Chondrocyte (in vitro differentiated cells): ENCODE data around the gene ZNF574. TPM values are rescaled to one million over a fixed set of nuclear protein-coding genes. Genes with fewer than 3 reads are reported as not detected.

ENCODE experiments used
- DNase-seq: peaks from one replicate; pipeline ENCODE4 v3.0.0; 2021; ENCODE audit warnings: mixed read lengths, low spot score
- H3K27ac Mint-ChIP-seq: one replicate; pipeline ENCODE4 v1.8.0; 2021; ENCODE audit warnings: mild to moderate bottlenecking, moderate library complexity, mixed read lengths; ENCODE audit not compliant: unreplicated experiment
- H3K27me3 Mint-ChIP-seq: 2 replicates; pipeline ENCODE4 v1.8.0; 2021; ENCODE audit warnings: low read depth, mixed read lengths
- H3K36me3 Mint-ChIP-seq: 2 replicates; pipeline ENCODE4 v1.8.0; 2021; ENCODE audit warnings: low read depth, mixed read lengths
- H3K4me1 Mint-ChIP-seq: 2 replicates; pipeline ENCODE4 v1.8.0; 2021; ENCODE audit warnings: low read depth, mild to moderate bottlenecking, mixed read lengths
- H3K4me3 Mint-ChIP-seq: one replicate; pipeline ENCODE4 v1.8.0; 2021; ENCODE audit warnings: mild to moderate bottlenecking, moderate library complexity, mixed read lengths; ENCODE audit not compliant: unreplicated experiment
- H3K9me3 Mint-ChIP-seq: 2 replicates; pipeline ENCODE4 v1.8.0; 2021; ENCODE audit warnings: low read depth, mixed read lengths
- total RNA-seq: library from RNA; stranded (reverse); gene quantifications from 3 replicates; pipeline ENCODE4 v1.2.1, GENCODE V29; 2021
- TF ChIP-seq, protein P1 (sequence below): fragments of 200-600 bp; sonication (generic); IDR thresholded peaks from 2 replicates; pipeline ENCODE4 v1.5.0; 2021; ENCODE audit warnings: antibody characterized with exemption, mild to moderate bottlenecking, moderate library complexity

ZNF574 gene
- total RNA-seq, 1 donor from 2014 or later: 13.0 TPM

DNA sequence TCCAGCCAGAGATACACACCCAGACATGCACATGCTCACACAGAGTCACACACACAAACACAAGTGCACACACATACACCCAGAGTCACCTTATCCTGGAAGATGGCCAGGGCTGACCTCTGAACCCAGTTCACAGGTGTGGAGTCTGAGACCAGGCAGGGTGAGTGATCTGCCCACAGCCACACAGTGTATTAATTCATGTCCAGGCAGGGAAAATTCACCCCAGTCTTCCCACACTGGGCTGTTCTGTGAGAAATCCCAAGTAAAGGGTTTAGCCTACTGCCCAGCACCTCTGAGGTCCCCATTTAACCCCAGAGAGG lies 54.2 kb downstream of the ZNF574 start:
- Mint-ChIP-seq H3K9me3 (no peaks in the 10 kb centered on the region), H3K36me3 (no peaks in the 10 kb centered on the region), H3K27ac (no peak overlapping the region), H3K4me3 (no peak overlapping the region), H3K27me3 (peaks cover 11% of the 10 kb centered on the region), H3K4me1 (peaks cover 19% of the 10 kb centered on the region)
- TF ChIP-seq, protein P1, sequence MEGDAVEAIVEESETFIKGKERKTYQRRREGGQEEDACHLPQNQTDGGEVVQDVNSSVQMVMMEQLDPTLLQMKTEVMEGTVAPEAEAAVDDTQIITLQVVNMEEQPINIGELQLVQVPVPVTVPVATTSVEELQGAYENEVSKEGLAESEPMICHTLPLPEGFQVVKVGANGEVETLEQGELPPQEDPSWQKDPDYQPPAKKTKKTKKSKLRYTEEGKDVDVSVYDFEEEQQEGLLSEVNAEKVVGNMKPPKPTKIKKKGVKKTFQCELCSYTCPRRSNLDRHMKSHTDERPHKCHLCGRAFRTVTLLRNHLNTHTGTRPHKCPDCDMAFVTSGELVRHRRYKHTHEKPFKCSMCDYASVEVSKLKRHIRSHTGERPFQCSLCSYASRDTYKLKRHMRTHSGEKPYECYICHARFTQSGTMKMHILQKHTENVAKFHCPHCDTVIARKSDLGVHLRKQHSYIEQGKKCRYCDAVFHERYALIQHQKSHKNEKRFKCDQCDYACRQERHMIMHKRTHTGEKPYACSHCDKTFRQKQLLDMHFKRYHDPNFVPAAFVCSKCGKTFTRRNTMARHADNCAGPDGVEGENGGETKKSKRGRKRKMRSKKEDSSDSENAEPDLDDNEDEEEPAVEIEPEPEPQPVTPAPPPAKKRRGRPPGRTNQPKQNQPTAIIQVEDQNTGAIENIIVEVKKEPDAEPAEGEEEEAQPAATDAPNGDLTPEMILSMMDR: no peak
- DNase-seq: no peak

Other genes starting within 250 kb of the ZNF574 start
- not detected in 3 replicates for gene LYPD4, start 231.5 kb upstream of the ZNF574 start, total RNA-seq
- not detected in 3 replicates for gene DMRTC2, start 231.1 kb upstream of the ZNF574 start, total RNA-seq
- 1,424 to 1,797 TPM (median 1,457 TPM) in 3 replicates for gene RPS19, start 215.9 kb upstream of the ZNF574 start, total RNA-seq
- 0.36 TPM in 1 of 3 replicates, not detected in the others for gene CD79A, start 198.9 kb upstream of the ZNF574 start, total RNA-seq
- 70.5 to 105 TPM (median 73.2 TPM) in 3 replicates for gene ARHGEF1, start 193.0 kb upstream of the ZNF574 start, total RNA-seq
- gene ERFL, start 147.7 kb upstream of the ZNF574 start, total RNA-seq: 0.27 to 0.44 TPM (median 0.35 TPM) in 3 replicates
- 282 to 302 TPM (median 295 TPM) in 3 replicates for gene RABAC1, start 116.8 kb upstream of the ZNF574 start, total RNA-seq
- 0.10 to 0.85 TPM (median 0.64 TPM) in 3 replicates for gene ATP1A3, start 81.9 kb upstream of the ZNF574 start, total RNA-seq
- gene GRIK5, start 6.0 kb upstream of the ZNF574 start, total RNA-seq: 0.36 to 0.59 TPM (median 0.37 TPM) in 3 replicates
- 0.58 to 1.5 TPM (median 0.62 TPM) in 3 replicates for gene POU2F2, start 56.3 kb downstream of the ZNF574 start, total RNA-seq
- gene DEDD2, start 141.5 kb downstream of the ZNF574 start, total RNA-seq: 15.5 to 19.9 TPM (median 18.7 TPM) in 3 replicates
- gene ZNF526, start 144.1 kb downstream of the ZNF574 start, total RNA-seq: 14.9 to 17.2 TPM (median 16.6 TPM) in 3 replicates
- 38.9 to 43.6 TPM (median 42.0 TPM) in 3 replicates for gene GSK3A, start 166.4 kb downstream of the ZNF574 start, total RNA-seq
- gene ERF, start 179.0 kb downstream of the ZNF574 start, total RNA-seq: 64.5 to 74.6 TPM (median 71.7 TPM) in 3 replicates
- 83.6 to 101 TPM (median 86.3 TPM) in 3 replicates for gene CIC, start 193.1 kb downstream of the ZNF574 start, total RNA-seq
- gene PRR19, start 226.0 kb downstream of the ZNF574 start, total RNA-seq: 0.24 to 1.7 TPM (median 0.82 TPM) in 3 replicates
- gene PAFAH1B3, start 226.5 kb downstream of the ZNF574 start, total RNA-seq: 15.2 to 32.9 TPM (median 31.1 TPM) in 3 replicates
- gene TMEM145, start 237.1 kb downstream of the ZNF574 start, total RNA-seq: 0.32 to 0.36 TPM in 2 of 3 replicates, not detected in the other
- gene MEGF8, start 249.5 kb downstream of the ZNF574 start, total RNA-seq: 48.1 to 54.4 TPM (median 49.5 TPM) in 3 replicates